Stromal cell of bone marrow (primary cell): ENCODE measurements around the gene LATS1.
"Not testable (repeated sequence)": the region's sequence is repeated elsewhere in the genome, so short reads cannot be mapped to it uniquely, and the experiment has no call there.

Experiments used
- DNase-seq: peaks from one replicate; pipeline ENCODE4 v3.0.0-alpha.2; 2012; ENCODE audit warnings: low read depth

The LATS1 gene

DNA sequence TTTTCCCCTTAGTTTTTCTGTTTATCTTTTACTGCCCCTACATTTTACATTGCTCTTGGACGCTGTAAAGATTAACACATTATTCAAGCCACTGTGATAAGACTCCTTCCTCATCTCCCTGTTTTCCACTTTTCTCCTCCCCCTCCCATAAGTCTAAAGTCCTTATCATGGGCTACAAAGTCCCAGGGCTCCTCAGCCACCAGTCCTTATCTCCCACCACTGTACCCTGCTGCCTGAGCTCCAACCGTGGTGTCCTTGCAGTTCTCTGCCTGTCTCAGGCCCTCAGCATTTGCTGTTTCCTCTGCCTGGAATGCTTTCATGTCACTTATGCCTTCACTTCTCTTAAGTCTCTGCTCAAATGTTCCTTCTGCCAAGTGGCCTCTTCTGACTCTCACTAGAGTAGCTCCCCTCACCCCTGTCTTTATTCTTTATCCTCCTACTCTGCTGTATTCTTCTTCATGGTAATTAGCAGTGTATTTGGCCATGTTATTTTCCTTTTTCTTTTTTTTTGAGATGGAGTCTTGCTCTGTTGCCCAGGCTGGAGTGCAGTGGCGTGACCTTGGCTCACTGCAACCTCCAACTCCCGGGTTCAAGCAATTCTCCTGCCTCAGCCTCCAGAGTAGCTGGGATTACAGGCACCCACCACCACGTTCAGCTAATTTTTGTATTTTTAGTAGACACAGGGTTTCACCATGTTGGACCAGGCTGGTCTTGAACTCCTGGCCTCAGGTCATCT is 10.8 kb upstream of the LATS1 start:
- no peak for DNase-seq

DNA sequence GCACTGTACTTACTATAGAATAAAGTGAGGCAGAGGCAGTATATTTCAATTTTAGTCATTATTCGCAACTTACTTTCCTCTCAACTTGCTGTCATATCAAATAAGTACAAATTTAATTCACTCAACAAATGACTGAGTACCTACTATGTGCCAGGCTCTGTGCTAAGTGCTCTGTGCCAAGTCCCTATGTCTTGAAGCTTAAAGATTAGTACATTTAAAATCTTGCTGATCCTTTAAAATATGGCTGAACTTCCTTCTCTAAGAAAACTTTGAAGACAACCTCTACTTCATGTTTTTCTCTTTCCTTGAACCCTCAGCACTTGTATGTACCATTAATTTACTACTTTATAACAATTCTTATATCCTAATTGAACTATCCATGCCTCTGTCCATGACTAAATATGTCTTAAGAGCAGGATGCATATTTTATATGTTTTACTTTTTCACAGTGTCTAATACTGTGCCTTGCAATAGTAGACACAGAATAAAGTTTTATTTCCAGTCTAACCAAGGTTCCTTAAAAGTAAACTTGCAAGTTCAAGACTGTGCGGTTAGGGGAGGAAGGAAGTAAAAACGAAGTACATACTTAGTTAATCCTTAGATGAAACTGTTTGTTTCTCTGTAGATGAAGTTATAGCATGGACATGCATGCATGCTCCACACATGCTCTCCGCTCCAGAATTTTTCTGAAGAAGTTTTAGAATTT is 10.0 kb upstream of the LATS1 start:
- DNase-seq, result no peak

DNA sequence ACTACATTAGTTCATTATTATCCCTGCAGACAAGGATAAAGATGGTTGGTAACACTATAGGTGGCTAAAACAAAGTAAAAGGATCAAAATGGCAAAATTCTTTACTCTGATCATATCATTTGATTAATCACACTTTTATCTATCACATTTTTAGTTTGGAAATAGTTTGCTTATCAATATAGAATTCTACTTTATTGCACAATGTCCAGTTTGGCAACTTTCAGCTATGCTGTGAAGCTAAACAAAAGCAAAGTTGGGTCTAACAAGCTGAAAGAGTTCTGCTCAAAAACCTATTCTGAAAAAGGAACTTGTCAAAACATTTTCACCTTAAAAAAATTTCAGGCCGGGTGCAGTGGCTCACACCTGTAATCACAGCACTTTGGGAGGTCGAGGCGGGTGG is 7.9 kb upstream of the LATS1 start:
- no peak for DNase-seq

DNA sequence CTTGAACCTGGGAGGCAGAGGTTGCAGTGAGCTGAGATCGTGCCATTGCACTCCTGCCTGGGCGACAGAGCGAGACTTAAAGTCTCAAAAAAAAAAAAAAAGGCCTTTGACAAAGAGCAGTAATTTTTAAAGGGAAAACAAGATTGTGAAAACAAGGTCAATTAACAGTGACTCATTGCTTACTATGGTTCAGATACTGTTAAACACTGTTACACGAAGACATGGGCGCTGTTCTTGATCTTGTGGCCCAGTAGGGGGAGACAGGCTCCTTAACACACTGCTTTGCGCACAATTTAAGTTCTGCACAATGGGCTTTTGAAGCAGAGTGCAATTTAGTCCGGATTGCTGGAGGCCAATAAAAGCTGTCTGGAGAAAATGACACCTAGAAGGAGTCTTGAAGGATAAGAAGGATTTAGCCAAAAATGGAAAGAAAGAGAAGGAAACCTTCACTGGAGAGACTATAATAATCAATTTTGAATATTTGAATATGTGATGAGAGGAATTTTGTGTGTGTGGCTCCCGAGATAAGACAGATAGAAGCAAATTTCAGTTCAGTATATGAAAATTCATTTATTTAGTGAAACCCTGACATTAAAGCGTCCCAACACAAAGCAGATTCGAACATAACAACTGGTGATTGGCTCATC is 6.0 kb upstream of the LATS1 start:
- DNase-seq, result peak; percentile 63

DNA sequence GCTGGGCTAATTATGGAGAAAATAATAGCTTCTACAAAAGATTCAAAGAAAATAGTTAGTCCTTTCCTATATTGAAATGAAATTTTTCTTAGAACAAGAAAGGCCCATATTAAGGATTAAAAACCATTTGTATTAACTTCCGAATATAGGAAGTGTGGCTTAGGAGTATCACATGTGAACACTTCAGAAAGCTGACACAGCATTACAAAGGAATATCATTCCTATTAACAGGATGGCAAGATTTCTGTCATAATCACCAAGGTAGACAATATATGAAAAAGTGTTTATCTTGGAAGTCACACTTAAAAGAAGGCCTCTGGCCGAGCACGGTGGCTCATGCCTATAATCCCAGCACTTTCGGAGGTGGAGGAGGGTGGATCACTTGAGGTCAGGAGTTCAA is 5.4 kb upstream of the LATS1 start:
- DNase-seq, result no peak

DNA sequence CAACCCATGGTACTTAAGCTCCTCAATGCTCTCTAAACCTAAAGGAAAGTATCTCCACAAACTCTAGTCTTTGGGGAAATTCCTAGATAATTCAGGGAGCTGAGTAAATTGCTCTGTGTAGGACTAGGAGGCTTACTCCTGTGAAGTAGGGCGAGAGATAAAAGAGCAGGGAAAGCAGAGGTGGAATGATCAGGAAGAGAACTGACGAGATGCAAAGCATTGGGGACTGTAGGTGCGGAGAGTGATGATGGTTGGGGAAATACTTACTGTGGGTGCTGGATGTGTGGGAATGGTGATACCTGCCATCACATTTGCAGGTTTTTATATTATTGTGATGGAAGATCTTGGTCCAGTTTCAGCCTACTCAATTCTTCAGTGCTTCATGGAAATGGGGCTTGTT is 1.6 kb upstream of the LATS1 start:
- DNase-seq, result no peak

DNA sequence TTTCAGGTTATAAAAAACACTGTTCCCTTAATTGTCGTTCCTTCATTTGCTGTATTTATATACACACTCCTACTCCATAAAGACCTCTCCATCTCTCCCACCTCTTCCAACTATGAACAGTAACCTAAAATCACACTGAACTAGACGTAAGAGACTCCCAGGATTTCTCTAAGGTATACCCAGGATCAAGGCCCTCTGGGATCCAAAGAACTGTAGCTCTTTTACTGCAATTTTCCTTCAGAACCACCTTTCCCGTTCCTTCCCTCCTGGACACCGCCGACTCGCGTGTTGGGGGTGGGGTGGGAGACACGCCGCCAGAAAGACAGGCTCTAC is 680 bp downstream of the LATS1 start:
- no peak for DNase-seq

DNA sequence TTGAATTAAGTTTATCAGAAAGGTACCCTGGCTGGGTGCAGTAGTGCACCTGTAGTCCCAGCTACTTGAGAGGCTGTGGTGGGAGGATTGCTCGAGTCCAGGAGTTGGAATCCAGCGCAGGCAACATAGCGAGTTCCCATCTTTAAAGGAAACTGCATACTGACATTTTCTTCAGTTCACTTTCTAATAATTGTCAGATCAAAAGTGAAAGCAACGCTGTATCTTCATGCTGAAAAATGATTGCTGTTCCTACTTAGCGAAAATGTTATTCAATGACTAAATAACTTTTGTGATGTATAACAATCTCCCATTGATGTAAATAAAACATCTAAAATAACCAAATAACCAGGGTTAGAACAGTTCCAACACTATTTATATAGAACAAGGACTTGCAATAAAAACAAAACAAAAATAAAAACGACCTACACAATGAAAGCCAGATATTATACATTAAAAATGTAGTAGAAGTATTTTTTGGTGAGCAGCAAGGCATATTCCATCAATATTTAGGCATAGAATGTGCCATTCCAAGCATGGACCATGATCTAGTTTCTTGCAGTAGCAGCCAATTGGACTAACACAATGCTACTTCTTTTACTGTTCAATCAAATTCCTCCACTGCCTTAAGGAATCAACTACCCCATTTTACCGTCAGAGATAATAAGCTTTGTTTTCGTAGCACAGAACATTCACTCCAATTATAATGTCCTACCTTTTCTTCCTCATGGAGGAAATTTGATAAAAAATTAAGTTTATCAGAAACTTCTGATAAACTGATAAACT is 1.5 kb downstream of the LATS1 start:
- DNase-seq, result no peak

DNA sequence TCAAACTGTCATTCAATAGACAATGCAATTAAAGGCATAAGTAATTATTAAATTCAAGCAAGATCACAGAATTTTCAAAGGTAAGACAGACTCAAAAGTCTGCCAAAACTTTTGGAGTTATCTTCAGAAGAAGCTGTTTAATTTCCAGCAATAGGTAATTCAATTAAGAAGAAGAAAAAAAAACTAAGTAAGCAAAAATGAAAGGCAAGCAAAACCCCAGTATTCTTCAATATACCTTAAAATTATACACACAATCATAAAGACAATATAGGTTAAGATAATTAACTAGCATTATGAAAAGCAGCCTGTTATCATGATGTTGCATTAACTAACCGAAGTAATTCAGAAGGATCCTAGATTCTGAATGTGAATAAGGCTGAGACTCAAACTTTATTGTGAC is 3.5 kb downstream of the LATS1 start:
- no peak for DNase-seq

DNA sequence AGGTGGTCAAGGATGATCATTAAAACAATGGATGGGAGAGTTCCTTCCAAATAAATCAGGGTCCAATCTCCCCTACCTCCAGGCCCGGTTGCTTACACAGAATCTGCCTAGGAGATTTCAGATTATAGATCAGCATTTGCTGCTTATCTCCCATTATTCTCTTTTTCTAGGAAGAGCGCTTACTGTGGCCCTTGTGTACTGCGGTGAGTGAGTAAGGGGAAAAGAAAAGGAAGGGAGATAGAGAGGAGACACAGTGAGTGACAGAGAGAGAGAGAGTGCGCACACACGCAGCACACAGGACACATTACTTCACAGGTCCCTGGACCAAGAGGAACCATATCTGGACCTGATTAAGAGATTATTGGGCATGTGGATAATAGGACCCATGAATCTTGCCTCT is 6.2 kb downstream of the LATS1 start:
- no peak for DNase-seq

DNA sequence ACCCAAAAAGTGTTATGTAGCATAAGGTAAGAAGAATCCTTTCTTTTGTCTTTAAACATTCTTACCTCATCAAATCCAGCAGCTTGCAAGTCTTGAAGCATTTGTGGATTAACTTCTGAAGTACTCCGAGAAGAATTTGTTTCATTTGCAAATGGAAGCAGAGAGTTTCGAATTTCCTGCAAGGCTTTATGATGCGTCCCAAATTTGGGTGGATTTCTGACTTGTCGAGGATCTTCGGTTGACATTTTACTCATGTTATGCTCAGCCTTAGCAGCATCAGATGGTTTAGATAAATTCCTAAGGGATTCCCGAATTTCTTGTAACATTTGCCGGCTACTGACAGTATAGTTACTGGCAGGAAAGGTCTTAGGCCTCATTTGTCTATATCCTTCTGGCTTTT is 16.2 kb downstream of the LATS1 start:
- DNase-seq, result no peak

DNA sequence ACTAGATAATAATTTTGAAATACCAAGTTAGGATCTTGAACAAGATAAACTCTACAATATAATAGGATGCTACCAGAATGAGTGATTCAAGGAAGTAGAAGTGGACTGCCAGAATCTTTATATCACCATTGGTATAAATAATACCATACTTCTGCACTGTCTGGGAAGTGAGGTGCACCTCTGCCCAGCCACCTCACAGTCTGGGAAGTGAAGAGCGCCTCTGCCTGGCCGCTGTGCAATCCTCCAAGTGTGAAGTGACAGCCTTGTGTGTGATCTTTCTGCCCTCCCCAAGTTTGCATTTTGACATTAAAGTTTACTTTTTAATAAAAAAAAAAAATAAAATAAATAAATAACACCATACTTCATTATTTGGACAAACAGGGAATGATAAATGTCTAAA is 18.8 kb downstream of the LATS1 start:
- DNase-seq, result no peak

DNA sequence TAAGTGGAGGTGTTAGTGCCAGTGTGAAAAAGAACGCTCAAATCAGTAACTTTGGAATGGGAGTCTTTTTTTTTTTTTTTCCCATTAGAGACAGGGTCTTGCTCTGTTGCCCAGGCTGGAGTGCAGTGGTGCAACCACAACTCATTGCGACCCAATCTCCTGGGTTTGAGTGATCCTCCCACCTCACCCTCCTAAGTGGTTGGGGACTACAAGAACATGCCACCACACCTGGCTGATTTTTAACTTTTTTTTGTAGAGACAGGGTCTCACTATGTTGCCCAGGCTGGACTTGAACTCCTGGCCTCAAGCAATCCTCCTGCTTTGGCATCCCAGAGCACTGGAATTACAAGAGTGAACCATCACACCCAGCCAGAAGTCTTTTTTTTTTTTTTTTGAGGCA is 19.7 kb downstream of the LATS1 start:
- no peak for DNase-seq

DNA sequence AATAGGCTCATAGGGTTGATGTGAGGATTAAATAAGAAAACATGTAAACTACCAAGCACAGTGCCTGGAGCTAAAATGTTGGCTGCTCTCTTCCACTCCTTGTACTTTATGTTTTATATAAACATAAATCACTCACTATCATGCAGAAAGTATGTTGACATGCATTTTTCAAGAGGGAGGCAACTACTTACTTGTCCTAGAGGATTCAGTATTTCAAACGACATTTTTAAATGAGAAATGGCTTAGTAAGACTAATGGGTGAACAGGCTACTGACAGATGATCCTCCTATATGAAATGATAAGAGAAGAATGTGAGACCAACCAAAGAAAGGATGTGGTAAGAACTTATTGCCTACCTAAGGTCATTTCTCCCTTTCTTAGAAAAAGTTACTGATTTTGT is 21.0 kb downstream of the LATS1 start:
- no peak for DNase-seq

DNA sequence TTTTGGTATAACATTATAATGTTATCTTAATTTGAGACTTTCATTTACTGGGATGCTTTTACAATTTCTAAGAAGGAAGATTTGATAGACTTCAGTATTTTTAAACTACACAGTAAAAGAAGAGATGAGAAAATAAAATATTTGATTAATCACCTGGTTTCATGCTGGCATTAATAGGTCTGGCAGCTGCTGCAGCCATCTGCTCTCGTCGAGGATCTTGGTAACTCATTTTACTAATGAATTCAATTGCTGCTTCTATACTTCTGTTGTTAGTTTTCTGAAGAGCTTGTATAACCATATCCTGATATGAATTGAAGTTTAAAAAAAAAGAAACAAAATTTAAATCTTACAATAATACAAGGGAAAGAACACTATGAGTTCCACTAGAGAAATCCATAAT is 23.0 kb downstream of the LATS1 start:
- no peak for DNase-seq

DNA sequence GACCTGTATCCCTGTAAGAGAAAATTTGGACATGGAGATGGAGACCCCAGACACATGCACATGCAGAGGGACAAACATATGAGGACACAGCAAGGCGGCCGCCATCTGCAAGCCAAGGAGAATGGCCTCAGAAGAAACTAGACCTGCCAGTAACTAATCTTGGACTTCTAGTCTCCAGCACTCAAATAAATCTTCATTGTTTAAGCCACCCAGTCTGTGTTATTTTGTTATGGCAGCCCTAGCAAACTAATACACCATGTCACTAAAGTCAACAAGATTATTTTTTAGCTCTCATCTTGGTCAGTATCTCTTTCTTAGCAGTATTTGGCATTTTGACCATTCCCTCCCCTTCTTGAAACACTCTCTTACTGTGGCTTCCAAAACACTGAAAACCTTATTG is 26.7 kb downstream of the LATS1 start:
- DNase-seq, result no peak

DNA sequence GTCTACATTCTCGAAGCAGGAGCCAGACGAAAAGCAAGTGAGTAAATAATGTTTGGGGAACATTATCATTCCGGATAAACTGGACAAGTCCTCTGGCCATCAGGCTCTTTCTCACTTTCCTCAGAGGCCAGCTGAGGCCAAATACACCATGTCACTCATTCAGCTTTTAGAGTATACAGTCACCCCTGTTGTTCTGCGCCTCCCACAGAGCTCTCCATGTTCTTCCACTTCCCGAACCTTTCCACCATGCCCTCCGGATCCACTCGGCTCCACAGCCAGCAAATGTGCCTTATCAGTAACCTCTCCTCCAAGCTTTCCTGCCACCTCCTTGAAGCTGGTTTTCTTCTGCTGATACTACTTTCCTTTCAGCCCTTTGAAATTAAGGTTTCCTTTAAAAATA is 31.7 kb downstream of the LATS1 start:
- DNase-seq, result no peak

DNA sequence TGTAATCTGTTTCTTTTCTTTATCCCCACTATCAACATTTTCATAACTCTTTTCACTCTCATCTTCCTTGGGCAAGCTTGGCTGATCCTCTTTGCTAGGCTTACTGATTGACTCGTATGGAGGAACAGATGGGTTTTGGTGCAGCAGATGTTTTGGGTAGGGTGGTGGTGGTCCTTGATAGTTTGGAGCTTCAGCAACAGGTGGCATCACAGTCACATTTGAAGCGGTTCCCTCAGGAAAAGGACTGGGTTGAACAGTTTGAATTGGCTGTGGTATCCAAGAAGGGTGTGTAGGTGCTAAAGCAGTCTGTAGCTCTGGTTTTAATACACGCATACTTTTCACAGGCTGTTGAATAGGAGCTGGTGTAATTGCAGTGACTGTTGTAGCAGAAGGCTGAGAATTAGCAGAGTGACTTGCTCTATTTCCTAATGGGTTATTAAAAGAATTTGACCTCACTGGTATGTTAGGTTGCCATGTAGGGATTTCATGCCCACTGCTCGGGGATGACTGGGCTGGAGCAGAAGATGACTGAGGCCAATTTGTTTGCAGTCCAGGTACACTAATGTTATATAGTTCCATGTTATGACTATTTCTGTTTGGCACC is 34.5 kb downstream of the LATS1 start:
- no peak for DNase-seq

DNA sequence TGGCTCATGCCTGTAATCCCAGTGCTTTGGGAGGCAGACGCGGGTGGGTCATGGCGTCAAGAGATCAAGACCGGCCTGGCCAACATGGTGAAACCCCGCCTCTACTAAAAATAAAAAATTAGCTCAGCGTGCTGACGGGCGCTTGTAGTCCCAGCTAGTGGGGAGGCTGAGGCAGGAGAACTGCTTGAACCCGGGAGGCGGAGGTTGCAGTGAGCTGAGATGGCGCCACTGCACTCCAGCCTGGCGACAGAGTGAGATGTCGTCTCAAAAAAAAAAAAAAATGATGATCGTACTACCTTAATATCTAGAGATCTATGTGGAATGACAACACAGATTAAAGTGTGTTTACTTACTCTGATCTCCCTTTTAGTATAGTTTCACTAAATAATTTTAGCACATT is 36.1 kb downstream of the LATS1 start:
- not testable (repeated sequence) for DNase-seq

DNA sequence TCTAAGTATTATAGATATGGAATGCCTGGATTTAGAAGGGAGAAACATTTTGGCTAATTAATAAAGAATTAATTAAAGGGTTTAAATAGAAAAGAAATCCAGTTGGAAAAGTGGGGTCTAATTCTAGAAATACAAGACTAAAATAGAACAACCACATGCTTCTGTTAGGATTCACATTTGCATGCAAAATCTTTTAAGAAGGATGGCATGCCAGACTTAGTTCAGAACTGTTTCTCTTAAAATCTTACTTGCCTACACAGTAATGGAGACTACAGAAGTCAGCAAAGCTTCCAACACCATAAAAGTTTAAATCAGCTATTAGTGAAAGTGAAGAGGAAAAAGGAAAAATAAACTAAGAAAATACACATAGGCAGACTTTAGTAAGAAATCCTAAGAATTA is 36.7 kb downstream of the LATS1 start:
- DNase-seq, result no peak

DNA sequence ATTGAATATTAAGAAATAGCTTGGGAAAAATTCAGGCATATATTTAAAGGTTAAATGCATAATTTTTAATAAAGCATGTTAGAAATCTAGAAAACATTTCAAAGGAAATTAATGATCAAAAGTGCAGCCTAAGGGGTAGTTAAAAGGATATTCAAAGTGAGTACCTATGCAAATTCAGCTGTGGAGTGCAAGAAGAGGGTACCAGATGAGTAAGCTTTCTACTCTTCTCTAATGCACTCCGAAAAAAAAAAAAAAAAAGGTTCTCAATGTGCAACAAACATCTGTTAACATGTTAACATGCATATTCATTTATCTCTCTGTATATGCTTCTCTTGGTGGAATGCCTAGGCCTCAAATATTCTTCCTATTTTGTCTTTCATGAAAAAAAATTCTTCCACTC is 37.4 kb downstream of the LATS1 start:
- DNase-seq, result no peak

DNA sequence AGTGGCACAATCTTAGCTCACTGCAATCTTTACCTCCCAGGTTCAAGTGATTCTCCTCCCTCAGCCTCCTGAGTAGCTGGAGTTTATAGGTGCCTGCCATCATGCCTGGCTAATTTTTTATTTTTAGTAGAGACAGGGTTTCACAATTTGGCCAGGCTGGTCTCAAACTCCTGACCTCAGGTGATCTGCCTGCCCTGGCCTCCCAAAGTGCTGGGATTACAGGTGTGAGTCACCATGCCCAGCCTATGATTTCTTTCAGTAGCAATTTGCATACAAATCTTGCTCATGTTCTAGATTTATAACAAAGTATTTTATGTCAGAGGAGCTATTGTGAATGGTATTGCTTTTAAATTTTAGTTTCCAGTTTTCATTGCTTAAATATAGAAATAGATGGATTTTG is 45.6 kb downstream of the LATS1 start:
- DNase-seq, result not testable (repeated sequence)
